Measurements from ENCODE around the gene DYNLT4.
"Not testable (repeated sequence)": the region's sequence is repeated elsewhere in the genome, so short reads cannot be mapped to it uniquely, and the experiment has no call there.

DYNLT4 gene

DNA sequence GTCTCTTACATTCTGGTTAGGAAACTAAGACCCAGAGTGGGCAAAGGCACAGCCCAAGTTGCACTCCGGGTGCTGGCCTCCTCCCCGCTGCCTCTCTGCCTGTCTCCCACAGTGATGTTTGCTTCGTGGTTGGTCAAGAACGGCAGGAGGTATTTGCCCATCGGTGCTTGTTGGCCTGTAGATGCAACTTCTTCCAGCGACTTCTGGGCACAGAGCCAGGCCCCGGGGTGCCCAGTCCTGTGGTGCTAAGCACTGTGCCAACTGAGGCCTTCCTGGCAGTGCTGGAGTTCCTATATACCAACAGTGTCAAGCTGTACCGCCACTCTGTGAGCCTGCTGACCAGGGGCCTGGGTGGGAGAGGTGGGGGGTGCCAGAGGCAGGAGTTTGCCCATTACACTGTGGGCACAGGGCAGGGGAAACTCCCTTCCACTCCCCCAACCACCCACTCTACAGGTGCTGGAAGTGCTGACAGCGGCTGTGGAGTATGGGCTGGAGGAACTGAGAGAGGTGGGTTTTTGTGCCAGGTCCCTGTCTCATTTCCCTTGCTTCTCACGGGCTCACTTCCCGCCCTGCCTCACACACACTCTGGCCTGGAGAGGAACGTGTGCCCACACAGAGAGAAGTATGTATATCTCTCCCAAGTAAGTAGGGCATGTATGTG is 3.1 kb upstream of the DYNLT4 start:
- in situ Hi-C loops (cut with MboI; ENCODE audit: low sequenced_read_pairs): no loop called here

DNA sequence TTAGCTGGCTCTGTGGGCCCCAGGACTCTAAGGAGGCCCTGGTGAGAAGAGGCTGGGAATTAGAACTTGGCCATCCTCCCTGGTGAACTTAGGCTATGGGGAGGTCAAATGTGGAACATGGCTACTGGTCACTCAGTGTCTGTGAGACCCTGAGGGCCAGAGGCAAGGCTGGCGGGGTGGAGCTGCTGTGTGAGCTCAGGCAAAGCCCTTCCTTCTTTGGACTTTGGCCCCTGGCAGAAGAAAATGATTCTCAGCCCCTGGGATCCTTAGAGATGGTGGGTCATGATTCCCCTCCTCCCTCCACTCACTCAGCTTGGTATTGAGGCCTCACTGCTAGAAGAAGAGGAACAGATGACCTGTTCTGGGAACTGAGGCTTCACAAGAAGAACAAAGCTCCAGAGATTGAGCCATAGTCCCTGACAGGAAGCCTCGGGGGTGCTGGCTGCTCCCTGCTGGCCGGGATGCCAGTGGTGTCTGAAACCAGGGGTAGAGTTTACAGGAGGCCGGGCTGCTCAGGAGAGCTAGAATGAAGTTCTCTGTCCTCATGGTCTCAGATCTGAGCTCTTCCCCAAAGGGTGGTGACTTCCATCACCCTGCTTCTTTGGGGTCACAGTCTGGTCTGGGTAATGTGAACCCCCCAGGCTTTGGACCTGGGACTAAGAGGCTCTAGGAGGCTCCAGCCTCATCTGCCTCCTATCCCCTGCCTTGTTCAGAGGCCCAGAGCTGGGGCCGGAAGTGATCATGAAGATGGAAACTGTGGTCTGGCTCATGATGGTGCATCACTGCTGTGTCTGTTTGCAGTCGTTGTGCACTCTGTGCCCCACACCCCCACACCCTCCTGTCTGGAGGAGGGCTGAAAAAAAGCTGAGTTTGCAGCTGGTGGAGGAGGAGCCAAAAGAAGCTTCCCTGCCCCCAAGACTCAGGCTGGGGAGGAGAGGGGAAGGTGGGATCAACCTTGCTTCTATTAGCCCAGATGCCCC is 2.1 kb upstream of the DYNLT4 start:
- in situ Hi-C loops (cut with MboI; ENCODE audit: low sequenced_read_pairs): no loop called here

DNA sequence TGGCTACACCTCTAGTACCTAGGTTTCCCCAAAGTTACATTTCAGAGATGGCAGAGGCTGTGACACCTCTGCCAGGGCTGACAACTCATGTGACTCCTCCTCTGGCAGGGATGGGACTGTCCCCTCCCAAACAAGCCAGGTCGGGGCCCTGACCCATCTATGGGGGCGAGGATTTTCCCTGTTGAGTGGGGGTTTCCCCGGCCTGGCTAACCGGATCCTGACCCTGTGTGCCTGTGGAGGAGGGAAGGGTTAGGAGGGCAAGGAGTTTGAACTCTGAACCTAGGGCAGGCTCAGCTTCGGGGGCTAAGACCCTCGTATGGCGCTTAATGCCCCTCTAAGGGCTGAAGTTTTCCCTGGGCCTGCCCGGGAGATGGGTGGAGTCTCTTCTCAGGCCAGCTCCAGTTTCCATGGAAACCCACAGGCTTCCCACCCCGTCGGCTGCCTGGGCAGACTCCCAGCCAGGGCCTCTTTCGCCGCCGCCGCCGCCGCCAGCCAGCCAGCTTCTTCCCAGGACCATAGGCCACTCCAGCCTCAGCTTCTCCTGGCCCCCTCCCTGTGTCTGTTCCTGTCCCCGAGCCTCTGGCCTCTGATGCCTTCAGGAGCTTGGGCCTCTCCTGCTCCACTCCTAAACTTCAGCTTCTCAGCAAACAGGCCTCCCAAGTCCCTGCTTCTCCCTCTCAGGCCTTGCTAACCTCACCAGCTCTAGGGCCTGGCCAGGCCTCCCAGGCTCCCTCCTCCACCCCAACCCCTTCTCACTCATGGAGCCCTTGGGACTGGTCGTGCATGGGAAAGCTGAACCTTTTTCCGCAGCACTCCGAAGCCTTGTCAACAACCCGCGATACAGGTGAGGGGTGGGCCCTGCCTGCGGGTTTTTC is 1.1 kb upstream of the DYNLT4 start, which contains the start of gene BTBD19:
Gene BTBD19 (plus strand): TSS at position 461 of the 875 bp plus-strand sequence. CDS start 298 bp downstream, at position 759.
- in situ Hi-C loops (cut with MboI; ENCODE audit: low sequenced_read_pairs): no loop called here

DNA sequence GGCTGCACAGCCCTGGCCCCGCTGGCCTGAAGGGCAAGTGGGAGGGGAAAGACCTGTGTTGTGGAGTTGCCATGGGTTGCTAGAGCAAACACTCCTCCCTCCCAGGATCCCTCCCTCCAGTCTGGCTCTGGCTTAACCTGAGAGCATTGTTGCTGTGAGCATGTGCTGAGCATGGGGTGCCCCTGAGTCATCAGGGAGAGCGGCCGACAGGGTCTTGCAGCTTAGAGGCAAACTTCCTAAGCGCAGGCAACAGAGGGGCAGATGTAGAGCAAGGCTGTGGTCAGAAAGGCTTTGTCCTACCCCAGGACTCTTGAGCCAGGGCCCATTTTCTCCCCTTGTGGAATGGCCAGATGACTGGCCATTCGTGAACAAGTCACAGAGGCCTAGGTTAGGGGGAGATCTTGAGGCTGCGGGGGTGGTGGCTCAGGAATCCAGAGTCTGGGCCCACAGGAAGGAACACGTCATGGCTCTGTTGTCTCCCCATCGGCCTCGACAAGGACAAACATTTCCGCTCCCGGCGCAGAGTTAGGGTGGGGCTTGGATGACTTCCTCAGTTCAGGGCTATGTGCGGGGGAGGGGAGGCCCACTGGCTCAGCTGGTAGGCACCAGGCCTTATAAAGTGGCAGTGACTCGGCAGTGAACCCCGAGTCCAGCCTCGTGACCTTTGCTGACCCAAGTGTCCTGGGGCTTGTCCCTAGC is 362 bp upstream of the DYNLT4 start:
- in situ Hi-C loops (cut with MboI; ENCODE audit: low sequenced_read_pairs): no loop called here

DNA sequence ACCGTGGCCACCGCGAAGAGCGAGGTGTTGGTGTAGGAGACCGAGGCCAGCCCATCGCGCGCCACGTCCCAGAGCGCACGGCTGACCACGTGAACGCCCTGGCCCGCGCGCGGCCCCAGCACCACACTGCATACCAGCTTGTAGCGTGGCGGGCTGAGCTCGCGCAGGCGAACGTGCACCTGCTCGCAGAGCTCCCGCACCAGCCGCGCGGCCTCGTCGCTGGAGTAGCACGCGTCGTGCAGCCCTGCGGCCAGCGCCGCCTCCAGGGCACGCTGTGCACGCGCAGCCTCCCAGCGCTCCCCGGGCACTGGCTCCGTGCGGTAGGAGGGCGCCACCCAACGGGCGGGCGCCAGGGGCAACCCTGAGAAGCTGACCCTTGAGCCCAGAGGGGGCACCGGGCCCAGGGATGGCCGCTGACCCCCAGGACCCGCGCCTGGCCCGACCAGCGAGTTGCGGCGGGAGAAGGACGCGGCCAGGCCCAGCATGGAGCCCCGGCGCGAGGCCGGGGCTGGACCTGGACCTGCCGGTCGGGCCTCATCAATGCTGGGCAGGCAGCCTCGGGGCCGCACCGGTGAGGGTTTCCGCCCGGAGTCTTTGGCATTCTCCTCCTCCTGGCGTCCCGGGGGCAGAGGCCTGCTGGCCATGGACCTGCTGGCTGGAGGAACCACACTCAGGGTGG is 987 bp downstream of the DYNLT4 start:
- in situ Hi-C loops (cut with MboI; ENCODE audit: low sequenced_read_pairs): no loop called here

DNA sequence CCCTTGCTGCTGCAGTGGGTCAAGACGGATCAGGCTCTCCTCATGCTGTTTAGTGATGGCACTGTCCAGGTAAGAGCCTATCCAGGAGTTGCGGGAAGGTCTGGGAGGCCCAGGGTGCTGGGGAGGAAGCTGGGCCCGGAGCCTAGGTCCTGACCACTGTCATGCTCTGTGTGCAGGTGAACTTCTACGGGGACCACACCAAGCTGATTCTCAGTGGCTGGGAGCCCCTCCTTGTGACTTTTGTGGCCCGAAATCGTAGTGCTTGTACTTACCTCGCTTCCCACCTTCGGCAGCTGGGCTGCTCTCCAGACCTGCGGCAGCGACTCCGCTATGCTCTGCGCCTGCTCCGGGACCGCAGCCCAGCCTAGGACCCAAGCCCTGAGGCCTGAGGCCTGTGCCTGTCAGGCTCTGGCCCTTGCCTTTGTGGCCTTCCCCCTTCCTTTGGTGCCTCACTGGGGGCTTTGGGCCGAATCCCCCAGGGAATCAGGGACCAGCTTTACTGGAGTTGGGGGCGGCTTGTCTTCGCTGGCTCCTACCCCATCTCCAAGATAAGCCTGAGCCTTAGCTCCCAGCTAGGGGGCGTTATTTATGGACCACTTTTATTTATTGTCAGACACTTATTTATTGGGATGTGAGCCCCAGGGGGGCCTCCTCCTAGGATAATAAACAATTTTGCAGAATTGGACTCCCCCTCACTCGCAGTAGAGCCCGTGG is 1.7 kb downstream of the DYNLT4 start:
- in situ Hi-C loops (cut with MboI; ENCODE audit: low sequenced_read_pairs): no loop called here

DNA sequence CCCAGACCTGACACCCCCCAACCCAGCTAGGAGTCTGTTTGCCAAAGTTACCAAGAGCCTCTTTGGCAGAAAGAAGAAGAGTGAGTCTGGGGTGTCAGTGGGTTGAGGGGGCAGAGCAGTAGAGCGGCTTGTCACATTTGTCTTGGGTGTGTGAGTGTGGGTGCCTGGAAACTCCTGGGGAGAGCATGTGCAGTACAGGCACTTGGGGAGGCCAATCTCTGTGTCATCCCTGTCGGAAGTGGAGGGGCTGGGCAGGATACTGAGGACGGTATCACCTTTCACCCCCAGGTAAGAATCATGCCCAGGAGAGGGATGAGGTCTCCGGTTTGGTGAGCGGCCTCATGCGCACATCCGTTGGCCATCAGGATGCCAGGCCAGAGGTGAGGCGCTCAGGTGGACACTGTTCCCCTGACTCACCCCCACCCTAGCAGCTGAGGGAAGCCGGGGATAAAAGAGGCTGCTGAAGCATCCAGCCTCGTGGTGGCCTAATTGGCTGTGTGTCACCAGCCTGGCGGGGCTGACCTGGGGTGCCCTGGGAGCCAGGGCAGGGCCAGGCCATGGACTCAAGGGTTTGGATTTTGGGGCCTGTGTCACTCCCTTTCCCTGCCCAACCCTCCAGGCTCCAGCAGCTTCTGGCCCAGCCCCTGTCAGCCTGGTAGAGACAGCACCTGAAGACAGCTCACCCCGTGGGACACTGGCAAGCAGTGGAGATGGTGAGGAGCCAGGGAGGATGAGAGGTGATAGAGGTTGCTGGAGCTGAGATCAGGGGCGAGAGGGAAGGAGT is 3.6 kb downstream of the DYNLT4 start:
- in situ Hi-C loops (cut with MboI; ENCODE audit: low sequenced_read_pairs): no loop called here

DNA sequence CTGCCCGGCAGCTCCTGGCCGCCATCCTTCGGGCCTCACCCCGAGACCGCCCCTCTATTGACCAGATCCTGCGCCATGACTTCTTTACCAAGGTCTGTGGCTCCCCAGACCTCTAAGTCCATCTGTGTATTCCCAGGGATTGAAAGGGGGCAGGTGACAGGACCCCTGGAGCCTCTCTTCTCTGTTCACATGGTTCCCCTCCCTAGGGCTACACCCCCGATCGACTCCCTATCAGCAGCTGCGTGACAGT is 4.2 kb downstream of the DYNLT4 start:
- in situ Hi-C loops (cut with MboI; ENCODE audit: low sequenced_read_pairs): no loop called here

DNA sequence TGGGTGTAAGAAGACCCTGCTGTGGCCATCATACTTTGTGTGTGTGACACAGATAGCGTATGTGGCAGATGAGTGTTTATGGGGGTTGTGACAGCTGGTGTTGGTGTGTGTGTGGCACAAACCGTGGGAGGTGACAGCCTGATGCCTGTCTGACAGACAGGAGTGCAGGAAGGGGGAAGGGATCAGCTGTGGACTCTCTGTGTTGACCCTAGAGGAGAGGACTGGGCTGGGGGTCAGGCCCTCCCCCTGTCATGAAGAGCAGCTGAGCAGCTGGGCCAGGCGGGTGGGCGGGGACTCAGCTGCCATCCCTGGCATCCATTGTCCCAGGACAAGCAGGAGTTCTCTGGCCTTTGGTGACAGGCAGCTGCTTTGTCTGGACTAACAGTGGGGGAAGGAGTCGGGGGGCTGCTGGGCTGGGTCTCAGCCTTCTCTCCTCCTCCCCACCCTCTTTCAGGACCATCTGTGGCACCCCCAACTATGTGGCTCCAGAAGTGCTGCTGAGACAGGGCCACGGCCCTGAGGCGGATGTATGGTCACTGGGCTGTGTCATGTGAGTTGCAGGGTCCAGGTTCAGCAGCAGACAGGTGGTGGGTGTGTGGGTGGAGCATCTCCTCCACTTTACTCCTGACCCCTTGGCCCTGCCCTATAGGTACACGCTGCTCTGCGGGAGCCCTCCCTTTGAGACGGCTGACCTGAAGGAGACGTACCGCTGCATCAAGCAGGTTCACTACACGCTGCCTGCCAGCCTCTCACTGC is 4.7 kb downstream of the DYNLT4 start:
- in situ Hi-C loops (cut with MboI; ENCODE audit: low sequenced_read_pairs): no loop called here

DNA sequence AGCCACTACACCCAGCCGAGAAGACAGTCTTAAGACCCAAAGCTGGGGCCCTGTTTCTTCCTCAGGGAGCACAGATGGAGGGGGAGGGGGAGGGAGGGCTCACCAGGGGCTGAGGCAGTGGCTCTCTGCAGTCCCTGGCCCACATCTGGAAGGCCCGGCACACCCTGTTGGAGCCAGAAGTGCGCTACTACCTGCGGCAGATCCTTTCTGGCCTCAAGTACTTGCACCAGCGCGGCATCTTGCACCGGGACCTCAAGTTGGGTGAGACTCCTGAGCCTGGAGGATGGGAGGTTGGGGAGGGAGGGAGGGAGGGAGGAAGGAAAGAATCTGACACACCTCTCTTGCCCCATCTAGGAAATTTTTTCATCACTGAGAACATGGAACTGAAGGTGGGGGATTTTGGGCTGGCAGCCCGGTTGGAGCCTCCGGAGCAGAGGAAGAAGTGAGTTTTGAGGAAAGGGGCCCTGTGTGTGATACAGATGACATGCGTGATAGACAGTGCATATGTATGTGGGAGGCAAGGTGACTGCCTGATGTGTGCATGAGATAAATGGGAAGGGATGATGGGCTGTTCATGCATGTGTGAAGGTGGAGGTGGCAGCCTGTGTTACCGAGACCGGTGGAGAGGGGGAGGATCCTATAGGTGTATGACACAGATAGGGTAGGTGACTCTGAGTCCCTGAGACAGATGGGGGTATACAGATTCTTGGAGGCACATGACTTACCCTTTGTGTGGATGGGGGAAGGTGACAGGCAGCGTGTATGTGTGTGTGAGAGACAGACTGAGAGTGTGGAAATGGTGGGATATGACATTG is 5.5 kb downstream of the DYNLT4 start:
- in situ Hi-C loops (cut with MboI; ENCODE audit: low sequenced_read_pairs): no loop called here

DNA sequence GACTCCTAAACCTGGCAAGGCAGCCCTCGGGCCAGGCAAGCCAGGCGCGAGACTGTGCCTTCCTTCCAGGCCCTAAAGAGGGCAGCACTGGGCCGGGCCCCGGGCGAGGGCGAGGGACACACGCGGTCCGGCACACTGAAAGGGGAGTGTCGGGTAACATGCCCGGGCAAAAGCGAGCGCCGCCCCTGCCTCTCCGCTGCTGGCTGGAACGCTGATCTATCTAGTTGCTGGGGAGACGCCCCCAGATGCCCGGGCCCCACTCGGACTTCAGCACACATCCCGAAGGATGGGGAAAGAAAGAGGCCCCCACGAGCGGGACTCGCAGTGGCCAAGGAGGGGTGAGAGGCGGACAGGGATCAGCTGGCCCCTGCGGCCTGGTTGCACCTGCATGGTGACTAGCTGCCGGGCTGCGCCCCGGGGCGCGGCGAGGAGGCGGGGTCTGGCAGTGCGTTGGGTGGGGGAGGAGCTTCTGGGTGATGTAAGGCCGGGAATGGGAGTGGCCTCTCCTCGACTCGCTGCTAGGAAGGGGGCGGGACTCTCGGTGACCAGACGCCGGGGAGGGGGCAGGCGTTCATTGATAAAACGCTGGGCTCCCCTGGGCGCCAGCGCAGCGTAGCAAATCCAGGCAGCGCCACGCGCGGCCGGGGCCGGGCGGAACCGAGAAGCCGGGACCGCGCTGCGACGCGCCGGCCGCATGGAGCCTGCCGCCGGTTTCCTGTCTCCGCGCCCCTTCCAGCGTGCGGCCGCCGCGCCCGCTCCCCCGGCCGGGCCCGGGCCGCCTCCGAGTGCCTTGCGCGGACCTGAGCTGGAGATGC is 7.2 kb downstream of the DYNLT4 start, which contains the start of gene PLK3:
Gene PLK3 (plus strand): TSS at position 608 of the 815 bp plus-strand sequence. CDS start 87 bp downstream, at position 695.
- in situ Hi-C loops (cut with MboI; ENCODE audit: low sequenced_read_pairs): no loop called here

DNA sequence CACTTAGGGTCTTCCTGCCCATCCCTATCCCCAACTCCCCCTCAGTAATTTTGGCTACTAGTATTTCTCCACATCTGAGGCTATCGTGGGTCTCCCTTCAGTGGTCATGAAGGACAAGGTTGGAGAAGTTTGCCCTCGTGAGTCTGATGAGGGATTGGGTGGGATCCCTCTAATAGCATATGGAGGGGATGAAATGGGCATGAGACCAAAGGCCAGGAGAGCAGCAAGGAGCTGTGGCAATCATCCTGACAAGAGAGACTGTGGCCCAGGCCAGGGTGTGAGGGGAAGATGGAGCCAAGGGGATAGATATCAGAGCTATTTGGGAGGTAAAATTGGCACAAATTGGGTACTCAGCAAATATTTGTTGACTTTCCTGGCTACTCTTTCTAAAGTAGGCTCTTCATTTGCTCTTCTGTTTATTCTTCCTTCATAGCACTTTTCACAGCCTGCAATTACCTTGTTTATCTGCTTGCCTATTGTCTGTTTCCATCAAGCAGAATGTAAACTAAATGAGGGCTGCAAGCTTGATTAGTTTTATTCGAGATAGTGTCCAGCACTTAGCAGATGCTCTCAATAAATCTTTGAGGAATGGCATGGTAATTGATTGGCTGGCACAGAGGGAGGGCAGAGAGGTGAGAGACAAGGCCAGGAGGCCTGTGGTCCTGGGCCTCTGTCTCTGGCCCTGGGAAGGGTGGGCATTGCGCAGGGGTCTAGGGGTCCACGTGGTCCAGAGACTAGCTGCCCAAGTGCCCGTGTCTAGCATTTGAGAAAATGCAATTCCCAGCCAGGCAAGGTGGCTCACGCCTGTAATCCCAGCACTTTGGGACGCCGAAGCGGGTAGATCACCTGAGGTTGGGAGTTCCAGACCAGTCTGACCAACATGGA is 8.4 kb downstream of the DYNLT4 start:
- in situ Hi-C loops (cut with MboI; ENCODE audit: low sequenced_read_pairs): no loop called here

DNA sequence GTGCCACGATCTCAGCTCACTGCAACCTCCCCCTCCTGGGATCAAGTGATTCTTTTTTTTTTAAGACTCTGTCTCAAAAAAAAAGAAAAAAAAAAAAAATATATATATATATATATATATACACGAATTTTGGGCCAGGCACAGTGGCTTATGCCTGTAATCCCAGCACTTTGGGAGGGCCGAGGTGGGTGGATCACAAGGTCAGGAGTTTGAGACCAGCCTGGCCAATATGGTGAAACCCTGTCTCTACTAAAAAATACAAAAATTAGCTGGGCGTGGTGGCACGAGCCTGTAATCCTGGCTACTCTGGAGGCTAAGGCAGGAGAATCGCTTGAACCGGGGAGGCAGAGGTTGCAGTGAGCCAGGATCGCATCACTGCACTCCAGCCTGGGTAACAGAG is 9.3 kb downstream of the DYNLT4 start:
- in situ Hi-C loops (cut with MboI; ENCODE audit: low sequenced_read_pairs): not testable (repeated sequence)

DNA sequence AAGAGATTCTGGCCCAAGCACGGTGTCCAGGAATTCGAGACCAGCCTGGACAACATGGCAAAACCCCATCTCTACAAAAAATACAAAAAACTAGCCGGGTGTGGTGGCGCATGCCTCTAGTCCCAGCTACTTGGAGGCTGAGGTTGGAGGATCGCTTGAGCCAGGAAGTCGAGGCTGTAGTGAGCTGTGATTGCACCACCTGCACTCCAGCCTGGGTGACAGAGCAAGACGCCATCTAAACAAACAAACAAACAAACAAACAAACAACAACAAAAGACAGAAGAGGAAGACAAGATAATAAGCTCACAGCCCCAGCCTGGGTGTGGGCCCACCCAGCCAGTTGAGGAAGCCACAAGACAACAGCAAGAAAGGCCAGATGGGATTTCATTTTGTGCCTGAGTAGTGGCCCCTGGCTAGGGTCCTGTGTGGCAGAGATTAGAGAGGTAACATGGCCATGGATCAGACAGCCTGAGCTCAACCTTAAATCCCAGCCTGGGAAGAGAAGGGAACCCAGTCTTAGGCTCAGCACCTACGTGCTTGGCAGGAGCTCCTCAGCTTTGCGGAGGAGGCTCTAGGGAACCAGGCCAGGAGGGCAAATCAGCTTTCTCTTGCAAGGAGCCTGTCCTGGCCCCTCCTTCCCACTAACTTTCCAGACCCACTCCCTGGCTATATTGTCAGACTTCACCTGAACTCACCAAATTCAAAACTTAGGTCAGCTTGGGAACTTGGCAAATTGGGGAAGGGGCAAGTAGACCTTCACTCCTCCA is 14.2 kb downstream of the DYNLT4 start:
- in situ Hi-C loops (cut with MboI; ENCODE audit: low sequenced_read_pairs): no loop called here
